ENCODE measurements around the gene SSX7.

SSX7 gene

DNA sequence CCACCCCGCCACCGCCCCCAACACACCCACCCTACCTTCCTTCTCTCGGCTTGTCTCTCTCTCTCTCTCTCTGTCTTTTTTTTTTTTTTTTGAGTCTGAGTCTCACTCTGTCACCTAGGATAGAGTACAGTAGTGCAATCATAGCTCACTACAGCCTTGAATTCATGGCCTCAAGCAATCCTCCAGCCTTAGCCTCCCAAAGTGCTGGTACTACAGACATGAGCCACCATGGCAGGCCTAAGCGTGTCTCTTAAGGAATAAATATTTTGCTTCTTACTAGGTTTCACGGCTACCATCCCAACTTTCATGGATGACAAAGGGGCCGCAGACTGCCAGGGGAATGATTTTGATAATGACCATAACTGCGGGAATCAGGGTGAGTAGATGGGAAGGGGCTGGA is 55.8 kb downstream of the SSX7 start:
- Histone ChIP-seq H3K4me3 (replicated peaks; ENCODE audit: low read depth, low read length) (no peak overlapping the region), H3K36me3 (ENCODE audit: control insufficient read depth, insufficient read depth, low read length) (no peaks in the 10 kb centered on the region), H3K27me3 (replicated peaks; ENCODE audit: control insufficient read depth, insufficient read depth, low read length) (no peaks in the 10 kb centered on the region)
- TF ChIP-seq, protein P1, sequence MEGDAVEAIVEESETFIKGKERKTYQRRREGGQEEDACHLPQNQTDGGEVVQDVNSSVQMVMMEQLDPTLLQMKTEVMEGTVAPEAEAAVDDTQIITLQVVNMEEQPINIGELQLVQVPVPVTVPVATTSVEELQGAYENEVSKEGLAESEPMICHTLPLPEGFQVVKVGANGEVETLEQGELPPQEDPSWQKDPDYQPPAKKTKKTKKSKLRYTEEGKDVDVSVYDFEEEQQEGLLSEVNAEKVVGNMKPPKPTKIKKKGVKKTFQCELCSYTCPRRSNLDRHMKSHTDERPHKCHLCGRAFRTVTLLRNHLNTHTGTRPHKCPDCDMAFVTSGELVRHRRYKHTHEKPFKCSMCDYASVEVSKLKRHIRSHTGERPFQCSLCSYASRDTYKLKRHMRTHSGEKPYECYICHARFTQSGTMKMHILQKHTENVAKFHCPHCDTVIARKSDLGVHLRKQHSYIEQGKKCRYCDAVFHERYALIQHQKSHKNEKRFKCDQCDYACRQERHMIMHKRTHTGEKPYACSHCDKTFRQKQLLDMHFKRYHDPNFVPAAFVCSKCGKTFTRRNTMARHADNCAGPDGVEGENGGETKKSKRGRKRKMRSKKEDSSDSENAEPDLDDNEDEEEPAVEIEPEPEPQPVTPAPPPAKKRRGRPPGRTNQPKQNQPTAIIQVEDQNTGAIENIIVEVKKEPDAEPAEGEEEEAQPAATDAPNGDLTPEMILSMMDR (IDR thresholded peaks at IDR 0.05; ENCODE audit: insufficient read depth, low read length, poor library complexity, severe bottlenecking): no peak
- DNase-seq (ENCODE audit: extremely low read depth, insufficient read length): no peak

DNA sequence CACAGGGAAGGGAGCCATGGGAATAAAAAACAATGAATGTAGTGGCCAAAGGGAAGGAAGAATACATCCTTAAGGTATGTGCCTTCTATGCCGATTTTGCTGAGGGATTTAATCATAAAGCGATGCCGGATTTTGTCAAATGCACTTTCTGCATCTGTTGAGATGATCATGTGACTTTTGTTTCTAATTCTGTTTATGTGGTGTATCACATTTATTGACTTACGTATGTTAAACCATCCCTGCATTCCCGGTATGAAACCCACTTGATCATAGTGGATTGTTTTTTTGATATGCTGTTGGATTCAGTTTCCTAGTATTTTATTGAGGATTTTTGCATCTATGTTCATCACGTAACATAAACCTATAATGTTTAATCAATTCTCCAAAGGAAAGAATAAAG is 60.0 kb downstream of the SSX7 start:
- Histone ChIP-seq H3K4me3 (replicated peaks; ENCODE audit: low read depth, low read length) (no peak overlapping the region), H3K36me3 (ENCODE audit: control insufficient read depth, insufficient read depth, low read length) (no peaks in the 10 kb centered on the region), H3K27me3 (replicated peaks; ENCODE audit: control insufficient read depth, insufficient read depth, low read length) (no peaks in the 10 kb centered on the region; the same call in 1 of the 2 replicates)
- TF ChIP-seq, protein P1 (IDR thresholded peaks at IDR 0.05; ENCODE audit: insufficient read depth, low read length, poor library complexity, severe bottlenecking): no peak
- DNase-seq (ENCODE audit: extremely low read depth, insufficient read length): no peak

Data from GM06990 (cell line).